Ovary (tissue), 3 donors: Measurements from ENCODE around the gene ALDH7A1.

Experiments
- EP300 ChIP-seq: sonication (generic); formaldehyde crosslinking; IDR thresholded peaks from one replicate; pipeline ENCODE4 v1.6.1; 2017; ENCODE audit warnings: antibody characterized with exemption
- POLR2A ChIP-seq: fragments of 450-650 bp; IDR thresholded peaks from one replicate; pipeline ENCODE4 v1.6.1; 2017; ENCODE audit warnings: antibody characterized with exemption, mild to moderate bottlenecking, moderate library complexity
- TF ChIP-seq, protein P1 (sequence below), 3 donors: fragments of 450-650 bp in 2 of 3; fragments of 200-600 bp in 1 of 3; IDR thresholded peaks; one replicate each; pipeline versions ENCODE4 v1.5.1 to v1.8.0; 2016 to 2022; ENCODE audit warnings: antibody characterized with exemption in 3 of 3, mild to moderate bottlenecking in 1 of 3
- donor health status: DM: no; HTN: no; CAD: no.

- TF ChIP-seq, protein P1, sequence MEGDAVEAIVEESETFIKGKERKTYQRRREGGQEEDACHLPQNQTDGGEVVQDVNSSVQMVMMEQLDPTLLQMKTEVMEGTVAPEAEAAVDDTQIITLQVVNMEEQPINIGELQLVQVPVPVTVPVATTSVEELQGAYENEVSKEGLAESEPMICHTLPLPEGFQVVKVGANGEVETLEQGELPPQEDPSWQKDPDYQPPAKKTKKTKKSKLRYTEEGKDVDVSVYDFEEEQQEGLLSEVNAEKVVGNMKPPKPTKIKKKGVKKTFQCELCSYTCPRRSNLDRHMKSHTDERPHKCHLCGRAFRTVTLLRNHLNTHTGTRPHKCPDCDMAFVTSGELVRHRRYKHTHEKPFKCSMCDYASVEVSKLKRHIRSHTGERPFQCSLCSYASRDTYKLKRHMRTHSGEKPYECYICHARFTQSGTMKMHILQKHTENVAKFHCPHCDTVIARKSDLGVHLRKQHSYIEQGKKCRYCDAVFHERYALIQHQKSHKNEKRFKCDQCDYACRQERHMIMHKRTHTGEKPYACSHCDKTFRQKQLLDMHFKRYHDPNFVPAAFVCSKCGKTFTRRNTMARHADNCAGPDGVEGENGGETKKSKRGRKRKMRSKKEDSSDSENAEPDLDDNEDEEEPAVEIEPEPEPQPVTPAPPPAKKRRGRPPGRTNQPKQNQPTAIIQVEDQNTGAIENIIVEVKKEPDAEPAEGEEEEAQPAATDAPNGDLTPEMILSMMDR (IDR thresholded peaks at IDR 0.05): no peak
- TF ChIP-seq POLR2A (no peak), EP300 (no peak)
These were observed 15.1 kb upstream of the ALDH7A1 start for GRCh38 chr5:126610160-126610559.
